IMR-90 (cell line): ENCODE results near the gene LRRN2. TPM values are rescaled to one million over a fixed set of nuclear protein-coding genes. Genes with fewer than 3 reads are reported as not detected.

Source experiments
- ATAC-seq: fragments of 200-7000 bp; cut with Tn5 transposase; 2 replicates; pipeline ENCODE4 v1.9.1; 2020; ENCODE audit warnings: low read depth, mild to moderate bottlenecking, moderate library complexity
- BruUV-seq: library from RNA; stranded (reverse); fragments of 400-500 nt; replicated peaks from 2 replicates; lab custom pipeline; 2021; lab: Mats Ljungman, UMichigan
- CTCF ChIA-PET: fragments of 300-600 bp; formaldehyde crosslinking; extraction: SDS; loops from one replicate; lab custom pipeline; 2021; ENCODE audit warnings: antibody characterized with exemption; lab: Yijun Ruan, JAX
- POLR2A ChIA-PET: fragments of 300-600 bp; sonication (Branson Sonifier 250); formaldehyde crosslinking; loops from one replicate; lab custom pipeline; 2022; ENCODE audit warnings: antibody characterized with exemption; ENCODE audit not compliant: unreplicated experiment; lab: Charles Lee
- DNase-seq: peaks from one replicate; pipeline ENCODE4 v3.0.0; 2013
- H2AFZ ChIP-seq: replicated peaks from 2 replicates; pipeline ENCODE3; 2013; ENCODE audit warnings: low read length, mild to moderate bottlenecking; ENCODE audit not compliant: poor library complexity
- H2AK5ac ChIP-seq: 2 replicates; pipeline ENCODE4 v1.6.1; 2013; ENCODE audit warnings: low read depth, low read length, inconsistent platforms
- H2AK9ac ChIP-seq: replicated peaks from 2 replicates; pipeline ENCODE3; 2013; ENCODE audit warnings: mild to moderate bottlenecking, low read depth, low read length, moderate library complexity; ENCODE audit not compliant: poor library complexity
- H2BK120ac ChIP-seq: 2 replicates; pipeline ENCODE4 v1.6.1; 2013; ENCODE audit warnings: low read depth, low read length, inconsistent platforms
- H2BK15ac ChIP-seq: 3 replicates; pipeline ENCODE4 v1.6.1; 2013; ENCODE audit warnings: low read depth, low read length, inconsistent platforms
- H2BK20ac ChIP-seq: 2 replicates; pipeline ENCODE4 v1.6.1; 2013; ENCODE audit warnings: low read depth, mild to moderate bottlenecking, inconsistent platforms, low read length, moderate library complexity
- H2BK5ac ChIP-seq: 2 replicates; pipeline ENCODE4 v1.6.1; 2013; ENCODE audit warnings: mild to moderate bottlenecking, low read depth, low read length, inconsistent platforms; ENCODE audit not compliant: poor library complexity, severe bottlenecking
- H3K14ac ChIP-seq: replicated peaks from 2 replicates; pipeline ENCODE4 v1.6.1; 2013; ENCODE audit warnings: low read depth, low read length, inconsistent platforms
- H3K18ac ChIP-seq: 2 replicates; pipeline ENCODE4 v1.6.1; 2013; ENCODE audit warnings: low read depth, low read length, control low read depth
- H3K23ac ChIP-seq: 2 replicates; pipeline ENCODE4 v1.6.1; 2013; ENCODE audit warnings: low read depth, low read length, inconsistent platforms
- H3K27ac ChIP-seq: 2 replicates; pipeline ENCODE4 v1.5.1; 2013; ENCODE audit warnings: mild to moderate bottlenecking, control low read depth, low read length; ENCODE audit not compliant: insufficient read depth
- H3K27me3 ChIP-seq: 2 replicates; pipeline ENCODE4 v1.6.1; 2013; ENCODE audit warnings: low read length; ENCODE audit not compliant: control insufficient read depth, insufficient read depth
- H3K36me3 ChIP-seq: 2 replicates; pipeline ENCODE4 v1.6.1; 2013; ENCODE audit warnings: low read length, mixed read lengths; ENCODE audit not compliant: control insufficient read depth, insufficient read depth
- H3K4ac ChIP-seq: 2 replicates; pipeline ENCODE4 v1.6.1; 2013; ENCODE audit warnings: low read depth, low read length, inconsistent platforms
- H3K4me1 ChIP-seq: 2 replicates; pipeline ENCODE4 v1.6.1; 2013; ENCODE audit warnings: low read length, mixed read lengths; ENCODE audit not compliant: control insufficient read depth, insufficient read depth
- H3K4me2 ChIP-seq: 2 replicates; pipeline ENCODE4 v1.6.1; 2013; ENCODE audit warnings: low read depth, mild to moderate bottlenecking, control low read depth, low read length, moderate library complexity
- H3K4me3 ChIP-seq: 2 replicates; pipeline ENCODE4 v1.5.1; 2013; ENCODE audit warnings: low read depth, mild to moderate bottlenecking, control low read depth, low read length, moderate library complexity; ENCODE audit not compliant: insufficient read depth
- H3K56ac ChIP-seq: 2 replicates; pipeline ENCODE4 v1.6.1; 2013; ENCODE audit warnings: low read length, inconsistent platforms; ENCODE audit not compliant: insufficient read depth; ENCODE audit errors: extremely low read depth
- H3K79me1 ChIP-seq, 2 experiments: 2 replicates each; pipeline ENCODE4 v1.6.1; 2013; ENCODE audit warnings: low read length in 2 of 2, inconsistent platforms in 1 of 2, low read depth in 1 of 2
- H3K9ac ChIP-seq: 2 replicates; pipeline ENCODE4 v1.6.1; 2013; ENCODE audit warnings: low read depth, low read length, control low read depth
- H3K9me1 ChIP-seq: 2 replicates; pipeline ENCODE4 v1.6.1; 2013; ENCODE audit warnings: low read length, inconsistent platforms; ENCODE audit not compliant: insufficient read depth
- H3K9me3 ChIP-seq: 2 replicates; pipeline ENCODE4 v1.6.1; 2013; ENCODE audit warnings: low read length; ENCODE audit not compliant: control insufficient read depth, insufficient read depth
- H4K20me1 ChIP-seq: 2 replicates; pipeline ENCODE4 v1.6.1; 2013; ENCODE audit warnings: low read length, inconsistent platforms; ENCODE audit not compliant: insufficient read depth
- H4K5ac ChIP-seq: 2 replicates; pipeline ENCODE4 v1.6.1; 2013; ENCODE audit warnings: mild to moderate bottlenecking, low read depth, low read length, control low read depth
- H4K8ac ChIP-seq, 2 experiments: 2 replicates each; pipeline ENCODE4 v1.6.1; 2013; ENCODE audit warnings: low read depth in 2 of 2, low read length in 2 of 2, control low read depth in 1 of 2, inconsistent platforms in 1 of 2
- H4K91ac ChIP-seq: 2 replicates; pipeline ENCODE4 v1.6.1; 2013; ENCODE audit warnings: low read depth, low read length, inconsistent platforms; ENCODE audit not compliant: insufficient read depth
- BHLHE40 ChIP-seq: fragments of 150-350 bp; IDR thresholded peaks from 2 replicates; pipeline ENCODE4 v1.6.1; 2016; ENCODE audit warnings: mild to moderate bottlenecking, low read depth, low read length
- CHD1 ChIP-seq: IDR thresholded peaks from 2 replicates; pipeline ENCODE4 v1.6.1; 2012; ENCODE audit warnings: low read depth, low read length, improper control_type of control experiment
- CTCF ChIP-seq: conservative IDR thresholded peaks from 2 replicates; pipeline ENCODE4 v1.5.1; 2012; ENCODE audit warnings: mild to moderate bottlenecking, low read depth, low read length, improper control_type of control experiment
- ELK1 ChIP-seq: fragments of 150-350 bp; IDR thresholded peaks from 2 replicates; pipeline ENCODE4 v1.6.1; 2016; ENCODE audit warnings: low read depth, mild to moderate bottlenecking, low read length, moderate library complexity, borderline replicate concordance
- FOS ChIP-seq: fragments of 150-350 bp; IDR thresholded peaks from 2 replicates; pipeline ENCODE4 v1.6.1; 2016; ENCODE audit warnings: low read depth, low read length
- MAFK ChIP-seq: IDR thresholded peaks from 2 replicates; pipeline ENCODE4 v1.6.1; 2012; ENCODE audit warnings: low read depth, low read length, improper control_type of control experiment
- MAZ ChIP-seq: IDR thresholded peaks from 2 replicates; pipeline ENCODE4 v1.6.1; 2012; ENCODE audit warnings: low read depth, mild to moderate bottlenecking, low read length, improper control_type of control experiment, moderate library complexity, borderline replicate concordance
- MXI1 ChIP-seq: IDR thresholded peaks from 2 replicates; pipeline ENCODE4 v1.6.1; 2012; ENCODE audit warnings: low read depth, mild to moderate bottlenecking, low read length, moderate library complexity, borderline replicate concordance
- NFE2L2 ChIP-seq: fragments of 150-350 bp; IDR thresholded peaks from 2 replicates; pipeline ENCODE4 v1.6.1; 2016; ENCODE audit warnings: low read depth, mild to moderate bottlenecking, low read length
- POLR2A ChIP-seq: IDR thresholded peaks from 2 replicates; pipeline ENCODE4 v1.6.1; 2012; ENCODE audit warnings: mild to moderate bottlenecking, low read depth, low read length
- RAD21 ChIP-seq: IDR thresholded peaks from 2 replicates; pipeline ENCODE4 v1.6.1; 2012; ENCODE audit warnings: low read length, improper control_type of control experiment
- RCOR1 ChIP-seq: IDR thresholded peaks from 2 replicates; pipeline ENCODE4 v1.6.1; 2012; ENCODE audit warnings: mild to moderate bottlenecking, low read length, improper control_type of control experiment; ENCODE audit not compliant: insufficient replicate concordance
- SMC3 ChIP-seq: fragments of 150-350 bp; IDR thresholded peaks from 2 replicates; pipeline ENCODE4 v1.6.1; 2016; ENCODE audit warnings: low read depth, mild to moderate bottlenecking, antibody characterized with exemption, low read length, moderate library complexity
- USF2 ChIP-seq: fragments of 150-350 bp; IDR thresholded peaks from 2 replicates; pipeline ENCODE4 v1.6.1; 2017; ENCODE audit warnings: mild to moderate bottlenecking, antibody characterized with exemption, low read length, low read depth
- dilution Hi-C: fragments of 300-500 bp; cut with HindIII; formaldehyde crosslinking; loops from one replicate; pipeline ENCODE4 v1.14.3; 2018; ENCODE audit warnings: low sequenced_read_pairs; ENCODE audit not compliant: unreplicated experiment
- in situ Hi-C: fragments of 300-500 bp; cut with MboI; formaldehyde crosslinking; loops from 3 replicates; pipeline ENCODE4 v1.14.3; 2019; ENCODE audit warnings: low sequenced_read_pairs, inconsistent platforms, mixed read lengths
- intact Hi-C: fragments of 100-400 bp; cut with micrococcal nuclease; formaldehyde crosslinking; loops from 2 replicates; pipeline ENCODE4 v1.10.0; 2022
- polyA plus RNA-seq, 3 experiments: library from polyadenylated mRNA; depleted of rRNA; stranded (reverse); fragments of >200 nt; gene quantifications; 2 replicates each; pipeline ENCODE4 v1.2.3, GENCODE V29; 2012; ENCODE audit warnings: low replicate concordance in 1 of 3
- total RNA-seq: library from RNA; depleted of rRNA; stranded (reverse); fragments of >200 nt; gene quantifications from 2 replicates; pipeline ENCODE4 v1.2.3, GENCODE V29; 2012

LRRN2 gene
- total and polyA plus RNA-seq, 2 of the 4 experiments (the other 2 are of a cell fraction), result not detected

- TF ChIP-seq MXI1, result no peak
Measured at GRCh38 chr1:204685236-204686006, at the start of gene LRRN2 (continued).

GRCh38 chr1:204735042-204735441, 49.5 kb upstream of the LRRN2 start:
- Histone ChIP-seq H2BK20ac (no peak overlapping the region), H3K4me2 (no peak overlapping the region), H3K27me3 (peaks cover 19% of the 10 kb centered on the region), H3K9ac (no peak overlapping the region), H3K14ac (no peak overlapping the region), H4K5ac (no peak overlapping the region), H3K36me3 (no peaks in the 10 kb centered on the region), H3K18ac (no peak overlapping the region), H3K9me3 (peaks cover 2% of the 10 kb centered on the region; the same call in 1 of the 2 replicates), H3K27ac (no peak overlapping the region), H4K8ac (no peak overlapping the region), H2BK120ac (no peak overlapping the region), H3K9me1 (no peaks in the 10 kb centered on the region), H3K56ac (no peak overlapping the region), H3K79me1 (no peaks in the 10 kb centered on the region), H4K91ac (no peak overlapping the region), H2AK9ac (no peak overlapping the region), H2AK5ac (no peak overlapping the region), H3K4me1 (no peaks in the 10 kb centered on the region), H2AFZ (no peak overlapping the region), H3K4ac (no peak overlapping the region), H2BK15ac (no peak overlapping the region), H2BK5ac (no peak overlapping the region), H3K4me3 (no peak overlapping the region), H4K20me1 (no peaks in the 10 kb centered on the region), H3K23ac (no peak overlapping the region)
- in situ Hi-C loops (no loop called here), intact Hi-C loops (no loop called here), dilution Hi-C loops (no loop called here)
- CTCF ChIA-PET, result no interaction called here
- no TSS peak for BruUV-seq
- DNase-seq (no peak), ATAC-seq (no peak)
- POLR2A ChIA-PET, result no interaction called here
- no peak for TF ChIP-seq POLR2A
- TF ChIP-seq MAFK, result no peak
- TF ChIP-seq BHLHE40, result no peak
- no peak for TF ChIP-seq USF2
- no peak for TF ChIP-seq MAZ
- no peak for TF ChIP-seq MXI1
- no peak for TF ChIP-seq ELK1
- no peak for TF ChIP-seq SMC3
- no peak for TF ChIP-seq CHD1
- TF ChIP-seq RCOR1, result no peak
- TF ChIP-seq CTCF, result no peak
- TF ChIP-seq RAD21, result no peak
- TF ChIP-seq NFE2L2, result no peak
- TF ChIP-seq FOS, result no peak
